Measurements from ENCODE around the gene HRH3.

The HRH3 gene

DNA sequence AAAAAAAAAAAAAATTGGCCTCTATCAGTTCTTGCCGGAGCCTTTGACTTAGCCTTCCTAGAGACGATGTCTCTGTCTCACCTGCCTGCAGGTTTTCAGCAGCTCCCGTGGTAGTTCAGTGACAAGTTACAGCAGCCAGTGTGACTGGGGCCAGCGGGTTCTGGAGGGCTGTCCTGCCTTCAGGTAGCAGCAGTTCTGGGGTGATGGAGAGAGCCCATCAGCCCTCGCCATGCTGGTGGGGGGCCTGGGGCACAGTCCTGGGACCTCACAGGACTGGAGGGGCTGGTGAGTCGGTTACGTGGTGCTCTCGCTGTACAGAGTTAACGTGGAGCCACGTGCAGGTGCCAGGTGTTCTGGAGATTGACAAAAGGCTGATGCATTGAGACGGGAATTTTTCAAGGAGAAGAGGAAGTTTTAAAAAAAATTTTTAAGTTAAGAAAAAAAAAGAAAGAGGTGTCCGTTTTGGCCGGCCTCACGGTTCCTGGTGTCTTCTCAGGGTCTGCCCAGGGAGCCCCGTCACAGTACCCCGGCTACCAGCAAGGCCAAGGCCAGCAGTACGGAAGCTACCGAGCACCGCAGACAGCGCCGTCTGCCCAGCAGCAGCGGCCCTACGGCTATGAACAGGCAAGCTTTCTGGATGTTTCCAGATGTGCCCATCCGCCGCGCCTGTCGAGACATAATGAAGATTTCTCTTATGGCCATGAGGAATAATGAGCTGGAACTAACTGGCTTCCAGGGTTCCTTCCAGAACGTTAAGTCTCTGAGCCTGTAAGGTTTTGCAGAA is 45.9 kb downstream of the HRH3 start:
- DNase-seq, result no peak

DNA sequence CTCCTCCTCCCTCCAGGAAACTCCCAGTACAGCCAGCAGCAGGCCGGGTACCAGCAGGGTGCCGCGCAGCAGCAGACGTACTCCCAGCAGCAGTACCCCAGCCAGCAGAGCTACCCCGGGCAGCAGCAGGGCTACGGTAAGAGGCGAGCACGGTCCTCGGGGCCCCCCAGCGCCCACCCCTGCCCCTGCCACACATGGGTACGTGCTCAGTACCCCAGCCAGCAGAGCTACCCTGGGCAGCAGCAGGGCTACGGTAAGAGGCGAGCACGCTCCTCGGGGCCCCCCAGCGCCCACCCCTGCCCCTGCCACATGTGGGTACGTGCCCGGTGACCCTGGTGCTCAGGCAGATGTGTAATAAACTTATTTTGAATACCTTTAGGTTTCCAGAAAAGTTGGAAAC is 47.4 kb downstream of the HRH3 start:
- no peak for DNase-seq

DNA sequence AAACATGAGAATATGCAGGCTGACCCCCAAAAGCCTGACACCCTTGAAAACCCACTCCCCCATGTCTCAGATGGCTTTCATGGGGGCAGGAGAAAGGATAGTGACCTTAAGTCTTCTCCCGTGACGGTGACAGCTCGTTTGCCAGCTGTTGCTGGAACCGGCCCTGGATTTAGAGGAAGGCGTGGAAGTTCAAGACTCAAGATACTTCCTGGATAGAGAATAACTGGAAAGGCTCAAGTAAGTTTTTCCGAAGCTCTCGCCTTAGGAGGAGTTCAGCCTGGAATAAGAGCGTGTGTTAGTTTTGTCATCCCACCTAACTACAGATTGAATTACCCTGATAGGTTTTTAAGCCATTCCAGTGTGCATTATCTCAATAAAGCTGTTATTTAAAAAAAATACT is 48.8 kb downstream of the HRH3 start:
- DNase-seq, result no peak

DNA sequence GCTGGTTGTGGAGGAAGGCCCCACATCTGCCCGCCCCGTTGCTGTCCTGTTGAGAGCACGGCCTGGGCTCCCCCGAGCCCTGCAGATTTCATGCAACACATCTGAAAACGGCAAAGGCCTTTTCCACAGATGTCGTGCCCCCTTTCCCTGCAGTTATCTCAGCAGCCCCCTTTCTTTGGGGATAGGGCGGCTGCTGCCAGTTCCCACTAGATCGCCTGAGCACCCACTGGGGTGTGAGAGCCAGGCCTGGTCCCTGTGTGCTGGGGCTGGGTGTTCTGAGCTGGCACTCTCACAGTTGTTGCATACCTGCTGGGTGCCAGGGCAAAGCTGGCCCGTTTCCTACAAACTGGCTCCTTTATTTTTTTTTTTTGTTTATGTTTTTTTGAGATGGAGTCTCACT is 49.5 kb downstream of the HRH3 start:
- no peak for DNase-seq

DNA sequence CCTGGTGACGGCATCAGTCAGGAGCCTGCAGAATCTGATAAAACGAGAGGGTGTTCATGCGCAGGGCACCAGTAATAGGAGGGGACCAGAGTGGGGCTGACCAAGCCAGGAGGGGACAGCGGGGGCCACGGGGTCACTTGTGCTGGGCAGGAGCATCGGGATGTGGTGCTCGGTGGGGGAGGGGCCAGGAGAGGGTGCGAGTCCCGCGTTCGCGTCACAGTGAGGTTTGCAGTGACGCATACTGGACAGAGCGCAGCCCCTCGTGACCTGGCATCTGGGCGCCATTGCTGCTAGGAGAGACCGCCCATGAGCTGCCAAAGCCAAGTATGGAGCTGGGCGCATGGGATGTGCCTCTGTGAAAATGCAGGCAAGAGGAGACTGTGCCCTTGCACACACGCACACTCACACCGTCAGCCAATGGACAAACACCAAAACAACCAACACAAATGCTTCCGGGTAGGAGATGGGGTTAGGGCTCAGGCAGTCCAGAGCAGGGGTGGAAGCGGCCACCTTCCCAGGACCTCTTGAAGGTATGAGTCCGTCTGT is 51.1 kb downstream of the HRH3 start:
- no peak for DNase-seq

DNA sequence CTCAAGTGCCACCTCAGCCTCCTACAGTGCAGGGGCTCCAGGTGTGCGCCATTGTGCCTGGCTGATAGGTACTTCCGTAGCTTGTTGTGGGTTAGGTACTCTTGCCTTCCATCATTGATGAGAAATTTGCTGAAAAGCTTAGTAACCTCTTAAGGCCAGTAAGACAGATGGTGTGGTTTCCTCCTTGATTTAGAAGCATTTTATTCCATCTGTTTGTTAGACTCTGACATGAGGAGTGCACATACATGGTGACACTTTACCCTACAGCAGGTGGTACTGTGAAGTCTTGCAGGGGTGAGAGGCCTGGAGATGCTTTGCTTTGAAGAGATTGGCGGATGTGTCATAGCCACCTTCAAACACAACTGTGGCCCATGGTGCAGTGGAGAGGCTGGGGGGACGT is 52.0 kb downstream of the HRH3 start:
- no peak for DNase-seq

DNA sequence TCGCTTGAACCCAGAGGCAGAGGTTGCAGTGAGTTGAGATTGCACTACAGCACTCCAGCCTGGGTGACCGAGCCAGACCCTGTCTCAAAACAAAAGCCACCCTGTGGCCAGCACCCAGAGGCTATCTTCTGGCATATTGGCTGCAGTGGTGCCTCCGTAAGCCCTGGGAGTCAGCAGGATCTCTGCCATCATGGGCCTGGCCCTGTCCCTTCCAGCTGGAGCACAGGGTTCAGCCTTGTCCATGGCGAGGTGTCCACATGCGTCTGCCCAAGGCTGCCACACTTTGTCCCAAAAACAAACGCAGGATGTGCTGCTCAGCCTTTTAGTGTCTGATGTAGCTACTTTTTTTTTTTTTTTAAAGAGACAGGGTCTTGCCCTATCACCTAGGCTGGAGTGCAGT is 52.6 kb downstream of the HRH3 start:
- no peak for DNase-seq

DNA sequence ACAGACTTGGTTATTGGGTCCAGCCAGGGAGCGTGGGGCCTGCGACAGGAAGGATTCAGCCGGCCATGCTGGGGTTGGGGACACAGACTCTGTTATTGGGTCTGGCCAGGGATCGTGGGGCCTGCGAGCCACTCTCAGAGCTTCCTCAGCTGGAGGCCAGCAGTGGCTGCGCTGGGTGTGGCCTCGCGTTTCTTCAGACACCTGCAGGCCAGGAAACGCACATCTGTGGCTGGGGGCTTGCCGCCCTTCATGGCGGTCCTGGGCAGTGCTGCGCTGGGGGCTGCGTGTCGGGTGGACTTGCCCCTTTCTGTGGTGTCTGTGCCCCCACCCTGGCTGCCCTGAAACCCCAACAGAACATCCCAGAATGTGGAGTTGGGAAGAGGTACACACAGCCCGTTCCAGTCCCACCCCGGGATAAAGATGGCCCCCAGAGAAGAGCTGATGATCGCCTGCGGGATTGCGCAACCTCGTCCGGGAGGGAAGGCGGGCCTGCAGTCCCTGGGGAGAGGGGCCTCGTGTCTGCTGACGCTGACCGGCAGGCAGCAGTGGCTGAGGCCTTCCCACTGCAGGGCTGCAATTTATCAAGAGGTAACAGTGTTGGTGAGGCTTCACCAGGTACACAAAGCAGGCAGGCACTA is 54.2 kb downstream of the HRH3 start:
- DNase-seq, result no peak
